Keratinocyte (primary cell): Measurements from ENCODE around the gene APBB2.

Source experiments
- EZH2 ChIP-seq: IDR thresholded peaks from one replicate; pipeline ENCODE4 v1.6.1; 2012; ENCODE audit warnings: inconsistent platforms, mild to moderate bottlenecking, low read length, moderate library complexity
- TF ChIP-seq, protein P1 (sequence below), 3 experiments: IDR thresholded peaks in 1 of 3; conservative IDR thresholded peaks in 1 of 3; optimal IDR thresholded peaks in 1 of 3; 2 replicates in 2 of 3; 3 replicates in 1 of 3; pipeline versions ENCODE3 to v1.5.1; 2011; ENCODE audit warnings: low read length in 3 of 3, mild to moderate bottlenecking in 3 of 3, moderate library complexity in 2 of 3, control low read depth in 1 of 3, inconsistent platforms in 1 of 3; ENCODE audit not compliant: insufficient read depth in 2 of 3; ENCODE audit errors: extremely low read depth in 1 of 3

DNA sequence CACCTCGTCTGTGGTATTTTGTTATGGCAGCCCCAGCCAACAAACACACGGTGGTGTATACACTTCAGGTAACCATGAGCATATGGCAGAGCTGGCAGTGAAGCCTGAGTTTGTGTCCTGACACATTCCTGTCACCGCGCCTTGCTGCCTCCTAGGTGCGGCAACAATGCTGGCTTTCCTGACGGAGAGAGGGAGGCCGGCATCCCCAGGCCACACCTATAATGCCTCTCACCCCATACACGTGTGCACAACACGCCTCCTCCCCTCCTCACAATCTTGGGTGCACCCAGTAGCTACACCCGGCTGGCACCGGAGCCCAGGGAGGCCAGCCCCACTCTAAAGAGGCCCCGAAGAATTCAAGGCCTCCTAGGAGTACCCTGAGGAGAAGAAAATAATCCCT, 306.0 kb downstream of the APBB2 start:
- TF ChIP-seq, protein P1, sequence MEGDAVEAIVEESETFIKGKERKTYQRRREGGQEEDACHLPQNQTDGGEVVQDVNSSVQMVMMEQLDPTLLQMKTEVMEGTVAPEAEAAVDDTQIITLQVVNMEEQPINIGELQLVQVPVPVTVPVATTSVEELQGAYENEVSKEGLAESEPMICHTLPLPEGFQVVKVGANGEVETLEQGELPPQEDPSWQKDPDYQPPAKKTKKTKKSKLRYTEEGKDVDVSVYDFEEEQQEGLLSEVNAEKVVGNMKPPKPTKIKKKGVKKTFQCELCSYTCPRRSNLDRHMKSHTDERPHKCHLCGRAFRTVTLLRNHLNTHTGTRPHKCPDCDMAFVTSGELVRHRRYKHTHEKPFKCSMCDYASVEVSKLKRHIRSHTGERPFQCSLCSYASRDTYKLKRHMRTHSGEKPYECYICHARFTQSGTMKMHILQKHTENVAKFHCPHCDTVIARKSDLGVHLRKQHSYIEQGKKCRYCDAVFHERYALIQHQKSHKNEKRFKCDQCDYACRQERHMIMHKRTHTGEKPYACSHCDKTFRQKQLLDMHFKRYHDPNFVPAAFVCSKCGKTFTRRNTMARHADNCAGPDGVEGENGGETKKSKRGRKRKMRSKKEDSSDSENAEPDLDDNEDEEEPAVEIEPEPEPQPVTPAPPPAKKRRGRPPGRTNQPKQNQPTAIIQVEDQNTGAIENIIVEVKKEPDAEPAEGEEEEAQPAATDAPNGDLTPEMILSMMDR (optimal IDR thresholded peaks at IDR 0.05 in 1 of 3, IDR thresholded peaks at IDR 0.05 in 1 of 3, conservative IDR thresholded peaks at IDR 0.05 in 1 of 3; ENCODE audit: extremely low read depth in 1 of 3, insufficient read depth in 2 of 3, low read length in 3 of 3) = peak in 1 of 3 experiments; percentile 17
- no peak for TF ChIP-seq EZH2
